ENCODE data around the gene HOXB5. TPM values are rescaled to one million over a fixed set of nuclear protein-coding genes. Genes with fewer than 3 reads are reported as not detected.

HOXB5 gene
- total RNA-seq, 1 experiment from 2014 or later = not detected

GRCh38 chr17:48546924-48547807 lies 46.4 kb downstream of the HOXB5 start:
- Histone ChIP-seq H3K9me3 (no peaks in the 10 kb centered on the region), H3K4me3 (ENCODE audit: low read depth, low read length) (no peak overlapping the region), H3K36me3 (ENCODE audit: control insufficient read depth, insufficient read depth, low read length) (no peaks in the 10 kb centered on the region), H3K4me1 (peaks cover 10% of the 10 kb centered on the region; the same call in 1 of the 2 replicates), H3K27me3 (replicated peaks; ENCODE audit: control insufficient read depth, insufficient read depth, low read length) (no peaks in the 10 kb centered on the region)
- no TSS peak for BruUV-seq (replicated peaks)
- ChIA-PET POLR2A (interaction anchor here (0.5 kb wide), 1 partner anchor 58 kb away, joined by 7 read pairs; no protein-coding TSS in a partner anchor), CTCF (interaction anchor here (0.8 to 1.6 kb wide), 11 partner anchors 8 to 77 kb away, joined by 3 to 17 read pairs (median 4); no protein-coding TSS in a partner anchor)
- TF ChIP-seq, protein P1, sequence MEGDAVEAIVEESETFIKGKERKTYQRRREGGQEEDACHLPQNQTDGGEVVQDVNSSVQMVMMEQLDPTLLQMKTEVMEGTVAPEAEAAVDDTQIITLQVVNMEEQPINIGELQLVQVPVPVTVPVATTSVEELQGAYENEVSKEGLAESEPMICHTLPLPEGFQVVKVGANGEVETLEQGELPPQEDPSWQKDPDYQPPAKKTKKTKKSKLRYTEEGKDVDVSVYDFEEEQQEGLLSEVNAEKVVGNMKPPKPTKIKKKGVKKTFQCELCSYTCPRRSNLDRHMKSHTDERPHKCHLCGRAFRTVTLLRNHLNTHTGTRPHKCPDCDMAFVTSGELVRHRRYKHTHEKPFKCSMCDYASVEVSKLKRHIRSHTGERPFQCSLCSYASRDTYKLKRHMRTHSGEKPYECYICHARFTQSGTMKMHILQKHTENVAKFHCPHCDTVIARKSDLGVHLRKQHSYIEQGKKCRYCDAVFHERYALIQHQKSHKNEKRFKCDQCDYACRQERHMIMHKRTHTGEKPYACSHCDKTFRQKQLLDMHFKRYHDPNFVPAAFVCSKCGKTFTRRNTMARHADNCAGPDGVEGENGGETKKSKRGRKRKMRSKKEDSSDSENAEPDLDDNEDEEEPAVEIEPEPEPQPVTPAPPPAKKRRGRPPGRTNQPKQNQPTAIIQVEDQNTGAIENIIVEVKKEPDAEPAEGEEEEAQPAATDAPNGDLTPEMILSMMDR (IDR thresholded peaks at IDR 0.05; ENCODE audit: insufficient read depth in 1 of 2, low read depth in 1 of 2, low read length in 1 of 2, severe bottlenecking in 1 of 2, unreplicated experiment in 1 of 2) = no peak
- no peak for DNase-seq
- H3K27ac Mint-ChIP-seq (ENCODE audit: unreplicated experiment) = no peak overlapping the region
- no peak overlapping the region for H3K4me3 Mint-ChIP-seq (ENCODE audit: unreplicated experiment)
- intact Hi-C loops (cut with micrococcal nuclease; ENCODE audit: unreplicated experiment) = no loop called here
- no peaks in the 10 kb centered on the region for H3K9me3 Mint-ChIP-seq (ENCODE audit: unreplicated experiment)
- H3K36me3 Mint-ChIP-seq (ENCODE audit: insufficient read depth, unreplicated experiment) = no peaks in the 10 kb centered on the region
- H3K4me1 Mint-ChIP-seq (ENCODE audit: low read depth, unreplicated experiment) = peaks cover 11% of the 10 kb centered on the region
- peaks cover 2% of the 10 kb centered on the region for H3K27me3 Mint-ChIP-seq (ENCODE audit: insufficient read depth, unreplicated experiment)

GRCh38 chr17:48546137-48546923 lies 47.2 kb downstream of the HOXB5 start:
- Mint-ChIP-seq H3K4me1 (ENCODE audit: low read depth, unreplicated experiment) (peaks cover 11% of the 10 kb centered on the region), H3K9me3 (ENCODE audit: unreplicated experiment) (no peaks in the 10 kb centered on the region), H3K4me3 (ENCODE audit: unreplicated experiment) (no peak overlapping the region), H3K27me3 (ENCODE audit: insufficient read depth, unreplicated experiment) (peaks cover 5% of the 10 kb centered on the region), H3K36me3 (ENCODE audit: insufficient read depth, unreplicated experiment) (no peaks in the 10 kb centered on the region), H3K27ac (ENCODE audit: unreplicated experiment) (no peak overlapping the region)
- no peaks in the 10 kb centered on the region for H3K27me3 ChIP-seq (replicated peaks; ENCODE audit: control insufficient read depth, insufficient read depth, low read length)
- no peak for DNase-seq
- TF ChIP-seq, protein P1 (IDR thresholded peaks at IDR 0.05; ENCODE audit: insufficient read depth in 1 of 2, low read depth in 1 of 2, low read length in 1 of 2, severe bottlenecking in 1 of 2, unreplicated experiment in 1 of 2) = no peak
- H3K4me1 ChIP-seq = peaks cover 10% of the 10 kb centered on the region; the same call in 1 of the 2 replicates
- no TSS peak for BruUV-seq (replicated peaks)
- POLR2A ChIA-PET = interaction anchor here (0.5 to 0.6 kb wide), 2 partner anchors 57 to 157 kb away, joined by 6 to 7 read pairs; no protein-coding TSS in a partner anchor
- H3K9me3 ChIP-seq = no peaks in the 10 kb centered on the region
- CTCF ChIA-PET = interaction anchor here (0.8 to 1.6 kb wide), 6 partner anchors 28 to 56 kb away, joined by 3 to 17 read pairs (median 5); no protein-coding TSS in a partner anchor
- intact Hi-C loops (cut with micrococcal nuclease; ENCODE audit: unreplicated experiment) = no loop called here
- H3K4me3 ChIP-seq (ENCODE audit: low read depth, low read length) = no peak overlapping the region
- no peaks in the 10 kb centered on the region for H3K36me3 ChIP-seq (ENCODE audit: control insufficient read depth, insufficient read depth, low read length)

- Mint-ChIP-seq H3K4me1 (ENCODE audit: low read depth, unreplicated experiment) (peaks cover 11% of the 10 kb centered on the region), H3K9me3 (ENCODE audit: unreplicated experiment) (no peaks in the 10 kb centered on the region), H3K27me3 (ENCODE audit: insufficient read depth, unreplicated experiment) (peaks cover 8% of the 10 kb centered on the region), H3K27ac (ENCODE audit: unreplicated experiment) (no peak overlapping the region), H3K36me3 (ENCODE audit: insufficient read depth, unreplicated experiment) (no peaks in the 10 kb centered on the region), H3K4me3 (ENCODE audit: unreplicated experiment) (no peak overlapping the region)
- peaks cover 10% of the 10 kb centered on the region; the same call in 1 of the 2 replicates for H3K4me1 ChIP-seq
- no peaks in the 10 kb centered on the region for H3K9me3 ChIP-seq
- H3K36me3 ChIP-seq (ENCODE audit: control insufficient read depth, insufficient read depth, low read length) = no peaks in the 10 kb centered on the region
- no peaks in the 10 kb centered on the region for H3K27me3 ChIP-seq (replicated peaks; ENCODE audit: control insufficient read depth, insufficient read depth, low read length)
- no peak overlapping the region for H3K4me3 ChIP-seq (ENCODE audit: low read depth, low read length)
- BruUV-seq (replicated peaks) = no TSS peak
- intact Hi-C loops (cut with micrococcal nuclease; ENCODE audit: unreplicated experiment) = no loop called here
- TF ChIP-seq, protein P1 (IDR thresholded peaks at IDR 0.05; ENCODE audit: insufficient read depth in 1 of 2, low read depth in 1 of 2, low read length in 1 of 2, severe bottlenecking in 1 of 2, unreplicated experiment in 1 of 2) = no peak
- POLR2A ChIA-PET = no interaction called here
- DNase-seq = no peak
- CTCF ChIA-PET = no interaction called here
Observed at GRCh38 chr17:48545539-48545938, 48.0 kb downstream of the HOXB5 start.

Measured in Caco-2 (cell line).